H9 (cell line): Measurements from ENCODE around the gene MIPEP. TPM values are rescaled to one million over a fixed set of nuclear protein-coding genes. Genes with fewer than 3 reads are reported as not detected.

ENCODE experiments used
- DNase-seq: peaks from one replicate; pipeline ENCODE4 v3.0.0-alpha.2; 2017
- H2AFZ ChIP-seq: one replicate; pipeline ENCODE4 v1.6.1; 2013; ENCODE audit warnings: mild to moderate bottlenecking, low read length, control low read depth, moderate library complexity
- H2AK5ac ChIP-seq: 2 replicates; pipeline ENCODE4 v1.6.1; 2013; ENCODE audit warnings: low read length, control low read depth, mixed read lengths; ENCODE audit not compliant: insufficient read length
- H2BK120ac ChIP-seq: one replicate; pipeline ENCODE4 v1.6.1; 2013; ENCODE audit warnings: low read depth, mild to moderate bottlenecking, low read length, control low read depth, inconsistent platforms; ENCODE audit not compliant: poor library complexity, severe bottlenecking
- H2BK12ac ChIP-seq: 2 replicates; pipeline ENCODE4 v1.6.1; 2013; ENCODE audit warnings: low read length, control low read depth, mixed read lengths, low read depth; ENCODE audit not compliant: insufficient read length
- H2BK15ac ChIP-seq: 2 replicates; pipeline ENCODE4 v1.6.1; 2013; ENCODE audit warnings: low read depth, low read length, control low read depth
- H2BK20ac ChIP-seq: one replicate; pipeline ENCODE4 v1.6.1; 2013; ENCODE audit warnings: low read depth, mild to moderate bottlenecking, low read length, control low read depth, inconsistent platforms; ENCODE audit not compliant: poor library complexity, severe bottlenecking
- H2BK5ac ChIP-seq: 2 replicates; pipeline ENCODE4 v1.6.1; 2013; ENCODE audit warnings: low read length, control low read depth, mixed read lengths; ENCODE audit not compliant: insufficient read length
- H3K14ac ChIP-seq: 2 replicates; pipeline ENCODE4 v1.6.1; 2013; ENCODE audit warnings: low read length, control low read depth; ENCODE audit not compliant: insufficient read depth
- H3K18ac ChIP-seq: 2 replicates; pipeline ENCODE4 v1.6.1; 2013; ENCODE audit warnings: low read depth, mild to moderate bottlenecking, mixed read lengths, low read length, control low read depth; ENCODE audit not compliant: insufficient read length
- H3K23ac ChIP-seq: 2 replicates; pipeline ENCODE4 v1.6.1; 2013; ENCODE audit warnings: low read length, control low read depth, mixed read lengths, low read depth; ENCODE audit not compliant: insufficient read length
- H3K23me2 ChIP-seq: 2 replicates; pipeline ENCODE4 v1.6.1; 2013; ENCODE audit warnings: low read depth, mild to moderate bottlenecking, mixed read lengths, low read length, control low read depth; ENCODE audit not compliant: insufficient read length, poor library complexity, severe bottlenecking
- H3K27ac ChIP-seq: 2 replicates; pipeline ENCODE4 v1.5.1; 2013; ENCODE audit warnings: low read length, control low read depth, mixed read lengths, low read depth; ENCODE audit not compliant: insufficient read length
- H3K27me3 ChIP-seq: 2 replicates; pipeline ENCODE4 v1.6.1; 2013; ENCODE audit warnings: low read length, control low read depth, inconsistent platforms; ENCODE audit not compliant: insufficient read depth
- H3K4ac ChIP-seq: 2 replicates; pipeline ENCODE4 v1.6.1; 2013; ENCODE audit warnings: low read depth, mild to moderate bottlenecking, control low read depth, inconsistent platforms, low read length, moderate library complexity
- H3K4me1 ChIP-seq: 2 replicates; pipeline ENCODE4 v1.6.1; 2013; ENCODE audit warnings: low read length, control low read depth, inconsistent platforms; ENCODE audit not compliant: insufficient read depth
- H3K4me2 ChIP-seq: 2 replicates; pipeline ENCODE4 v1.6.1; 2013; ENCODE audit warnings: low read length, control low read depth, mixed read lengths; ENCODE audit not compliant: insufficient read length, insufficient read depth
- H3K56ac ChIP-seq: 2 replicates; pipeline ENCODE4 v1.6.1; 2013; ENCODE audit warnings: low read depth, mild to moderate bottlenecking, mixed read lengths, low read length, control low read depth; ENCODE audit not compliant: insufficient read length
- H3K79me1 ChIP-seq: 2 replicates; pipeline ENCODE4 v1.6.1; 2013; ENCODE audit warnings: low read depth, mild to moderate bottlenecking, moderate library complexity, low read length, control low read depth, inconsistent platforms; ENCODE audit not compliant: insufficient read depth, poor library complexity, severe bottlenecking
- H3K79me2 ChIP-seq: 2 replicates; pipeline ENCODE4 v1.6.1; 2013; ENCODE audit warnings: low read length, control low read depth, inconsistent platforms; ENCODE audit not compliant: insufficient read depth
- H3K9ac ChIP-seq: 2 replicates; pipeline ENCODE4 v1.6.1; 2013; ENCODE audit warnings: low read length, control low read depth, mixed read lengths; ENCODE audit not compliant: insufficient read length; ENCODE audit errors: extremely low read depth
- H3K9me3 ChIP-seq: one replicate; pipeline ENCODE4 v1.6.1; 2013; ENCODE audit warnings: low read depth, low read length, inconsistent platforms; ENCODE audit not compliant: control insufficient read depth
- H3T11ph ChIP-seq: one replicate; pipeline ENCODE4 v1.6.1; 2013; ENCODE audit warnings: mild to moderate bottlenecking, low read length, control low read depth, inconsistent platforms
- H4K20me1 ChIP-seq: one replicate; pipeline ENCODE4 v1.6.1; 2013; ENCODE audit not compliant: control insufficient read depth, insufficient read length, insufficient read depth
- H4K5ac ChIP-seq: 2 replicates; pipeline ENCODE4 v1.6.1; 2013; ENCODE audit warnings: low read depth, mild to moderate bottlenecking, mixed read lengths, low read length, control low read depth; ENCODE audit not compliant: insufficient read length
- H4K8ac ChIP-seq: replicated peaks from 2 replicates; pipeline ENCODE4 v1.6.1; 2013; ENCODE audit warnings: low read length, control low read depth, mixed read lengths, low read depth; ENCODE audit not compliant: insufficient read length
- H4K91ac ChIP-seq: 2 replicates; pipeline ENCODE4 v1.6.1; 2013; ENCODE audit warnings: low read depth, mild to moderate bottlenecking, moderate library complexity, mixed read lengths, low read length, control low read depth; ENCODE audit not compliant: insufficient read length
- H3K27ac Mint-ChIP-seq, 3 experiments: 2 replicates in 2 of 3; 3 replicates in 1 of 3; pipeline ENCODE4 v1.8.0; 2020 to 2021; ENCODE audit warnings: mixed read lengths in 3 of 3, mild to moderate bottlenecking in 1 of 3, moderate library complexity in 1 of 3
- H3K27me3 Mint-ChIP-seq: 2 replicates; pipeline ENCODE4 v1.8.0; 2021; ENCODE audit warnings: low read depth, mild to moderate bottlenecking, moderate library complexity, mixed read lengths
- H3K36me3 Mint-ChIP-seq, 3 experiments: 2 replicates in 2 of 3; 3 replicates in 1 of 3; pipeline ENCODE4 v1.8.0; 2020 to 2021; ENCODE audit warnings: low read depth in 3 of 3, mixed read lengths in 3 of 3; ENCODE audit not compliant: insufficient read depth in 1 of 3
- H3K4me1 Mint-ChIP-seq, 2 experiments: 2 replicates each; pipeline ENCODE4 v1.8.0; 2020; ENCODE audit warnings: mixed read lengths in 2 of 2
- H3K4me3 Mint-ChIP-seq, 2 experiments: 2 replicates in 1 of 2; 3 replicates in 1 of 2; pipeline ENCODE4 v1.8.0; 2020 to 2021; ENCODE audit warnings: mild to moderate bottlenecking in 2 of 2, mixed read lengths in 2 of 2, moderate library complexity in 1 of 2
- H3K9me3 Mint-ChIP-seq, 2 experiments: 2 replicates in 1 of 2; 3 replicates in 1 of 2; pipeline ENCODE4 v1.8.0; 2020; ENCODE audit warnings: mild to moderate bottlenecking in 2 of 2, mixed read lengths in 2 of 2, moderate library complexity in 1 of 2
- WGBS: extraction: QIAGEN DNeasy Blood & Tissue Kit; methylation state at CpG from one replicate; pipeline ENCODE4 v1.1.7; 2013; ENCODE audit warnings: missing lambda C conversion rate, low lambda C conversion rate, mixed read lengths; ENCODE audit not compliant: insufficient read length; ENCODE audit errors: extremely low coverage; 5-methylcytosine and 5-hydroxymethylcytosine counted together
- total RNA-seq: library from RNA; stranded (reverse); gene quantifications from 2 replicates; pipeline ENCODE4 v1.2.1, GENCODE V29; 2021
- TF ChIP-seq, protein P1 (sequence below): fragments of 200-600 bp; sonication (generic); conservative IDR thresholded peaks from 3 replicates; pipeline ENCODE4 v1.8.0; 2021; ENCODE audit warnings: antibody characterized with exemption, mild to moderate bottlenecking

The MIPEP gene
- total RNA-seq, 1 experiment from 2014 or later, result 18.5 TPM

DNA sequence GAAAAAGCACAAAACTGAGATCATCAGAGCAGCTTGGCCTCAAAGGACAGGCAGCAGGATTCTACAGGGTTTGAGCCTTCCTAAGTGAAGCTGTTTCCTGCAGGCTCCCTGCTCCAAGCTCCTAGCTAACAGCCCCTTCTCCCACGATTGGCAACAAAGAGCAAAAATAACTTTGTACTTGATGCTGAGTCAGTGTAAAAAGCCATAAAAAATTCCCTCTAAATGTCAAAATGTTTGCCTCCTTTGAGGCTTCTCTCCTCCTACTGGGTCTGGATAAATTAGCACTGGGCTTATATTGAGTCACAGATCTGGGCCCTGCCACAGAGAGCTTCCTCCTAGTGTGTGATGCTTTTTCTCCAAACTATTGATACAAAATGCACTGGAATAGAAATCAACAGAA lies 165.7 kb downstream of the MIPEP start:
- Mint-ChIP-seq H3K27ac (no peak overlapping the region), H3K4me1 (peaks cover 17% of the 10 kb centered on the region in 2 experiments), H3K4me3 (no peak overlapping the region), H3K27me3 (no peaks in the 10 kb centered on the region), H3K36me3 (no peaks in the 10 kb centered on the region), H3K9me3 (no peaks in the 10 kb centered on the region)
- H3K18ac ChIP-seq, result no peak overlapping the region
- no peak overlapping the region for H2BK15ac ChIP-seq
- no peak overlapping the region for H3K14ac ChIP-seq
- H3K27me3 ChIP-seq, result no peaks in the 10 kb centered on the region
- H2BK20ac ChIP-seq, result no peak overlapping the region
- no peaks in the 10 kb centered on the region for H3K23me2 ChIP-seq
- H3K56ac ChIP-seq, result no peak overlapping the region
- no peak overlapping the region for H3K27ac ChIP-seq
- no peaks in the 10 kb centered on the region for H4K20me1 ChIP-seq
- H3K4me1 ChIP-seq, result no peaks in the 10 kb centered on the region; the same call in 1 of the 2 replicates
- no peak overlapping the region for H2BK120ac ChIP-seq
- no peaks in the 10 kb centered on the region for H3K79me1 ChIP-seq
- H3K79me2 ChIP-seq, result no peaks in the 10 kb centered on the region
- no peak overlapping the region for H2AK5ac ChIP-seq
- no CpG with 5 or more reads among the region's 1 CpG for WGBS
- H2AFZ ChIP-seq, result no peak overlapping the region
- no peak overlapping the region for H3K9ac ChIP-seq
- H4K8ac ChIP-seq, result no peak overlapping the region
- H3K4me2 ChIP-seq, result no peak overlapping the region
- TF ChIP-seq, protein P1, sequence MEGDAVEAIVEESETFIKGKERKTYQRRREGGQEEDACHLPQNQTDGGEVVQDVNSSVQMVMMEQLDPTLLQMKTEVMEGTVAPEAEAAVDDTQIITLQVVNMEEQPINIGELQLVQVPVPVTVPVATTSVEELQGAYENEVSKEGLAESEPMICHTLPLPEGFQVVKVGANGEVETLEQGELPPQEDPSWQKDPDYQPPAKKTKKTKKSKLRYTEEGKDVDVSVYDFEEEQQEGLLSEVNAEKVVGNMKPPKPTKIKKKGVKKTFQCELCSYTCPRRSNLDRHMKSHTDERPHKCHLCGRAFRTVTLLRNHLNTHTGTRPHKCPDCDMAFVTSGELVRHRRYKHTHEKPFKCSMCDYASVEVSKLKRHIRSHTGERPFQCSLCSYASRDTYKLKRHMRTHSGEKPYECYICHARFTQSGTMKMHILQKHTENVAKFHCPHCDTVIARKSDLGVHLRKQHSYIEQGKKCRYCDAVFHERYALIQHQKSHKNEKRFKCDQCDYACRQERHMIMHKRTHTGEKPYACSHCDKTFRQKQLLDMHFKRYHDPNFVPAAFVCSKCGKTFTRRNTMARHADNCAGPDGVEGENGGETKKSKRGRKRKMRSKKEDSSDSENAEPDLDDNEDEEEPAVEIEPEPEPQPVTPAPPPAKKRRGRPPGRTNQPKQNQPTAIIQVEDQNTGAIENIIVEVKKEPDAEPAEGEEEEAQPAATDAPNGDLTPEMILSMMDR, result no peak
- H2BK5ac ChIP-seq, result no peak overlapping the region
- H4K91ac ChIP-seq, result no peak overlapping the region
- H3K4ac ChIP-seq, result no peak overlapping the region
- no peak overlapping the region for H3T11ph ChIP-seq
- no peak overlapping the region for H2BK12ac ChIP-seq
- H4K5ac ChIP-seq, result no peak overlapping the region
- no peak for DNase-seq
- no peaks in the 10 kb centered on the region for H3K9me3 ChIP-seq
- no peak overlapping the region for H3K23ac ChIP-seq
